ENCODE data around the gene PSKH1. TPM values are rescaled to one million over a fixed set of nuclear protein-coding genes. Genes with fewer than 3 reads are reported as not detected.
A peak's percentile ranks its signal among the peaks of the same experiment; 100 is the strongest.

Gene PSKH1
- total and polyA plus RNA-seq, 9 of the 15 experiments (the other 6 are each of a cell fraction or from before 2014, with no cell fraction given) = 0.96 to 20.9 (median 9.4) TPM

GRCh38 chr16:67959536-67960329, 66.7 kb downstream of the PSKH1 start (continued):
- TF ChIP-seq, protein P1, sequence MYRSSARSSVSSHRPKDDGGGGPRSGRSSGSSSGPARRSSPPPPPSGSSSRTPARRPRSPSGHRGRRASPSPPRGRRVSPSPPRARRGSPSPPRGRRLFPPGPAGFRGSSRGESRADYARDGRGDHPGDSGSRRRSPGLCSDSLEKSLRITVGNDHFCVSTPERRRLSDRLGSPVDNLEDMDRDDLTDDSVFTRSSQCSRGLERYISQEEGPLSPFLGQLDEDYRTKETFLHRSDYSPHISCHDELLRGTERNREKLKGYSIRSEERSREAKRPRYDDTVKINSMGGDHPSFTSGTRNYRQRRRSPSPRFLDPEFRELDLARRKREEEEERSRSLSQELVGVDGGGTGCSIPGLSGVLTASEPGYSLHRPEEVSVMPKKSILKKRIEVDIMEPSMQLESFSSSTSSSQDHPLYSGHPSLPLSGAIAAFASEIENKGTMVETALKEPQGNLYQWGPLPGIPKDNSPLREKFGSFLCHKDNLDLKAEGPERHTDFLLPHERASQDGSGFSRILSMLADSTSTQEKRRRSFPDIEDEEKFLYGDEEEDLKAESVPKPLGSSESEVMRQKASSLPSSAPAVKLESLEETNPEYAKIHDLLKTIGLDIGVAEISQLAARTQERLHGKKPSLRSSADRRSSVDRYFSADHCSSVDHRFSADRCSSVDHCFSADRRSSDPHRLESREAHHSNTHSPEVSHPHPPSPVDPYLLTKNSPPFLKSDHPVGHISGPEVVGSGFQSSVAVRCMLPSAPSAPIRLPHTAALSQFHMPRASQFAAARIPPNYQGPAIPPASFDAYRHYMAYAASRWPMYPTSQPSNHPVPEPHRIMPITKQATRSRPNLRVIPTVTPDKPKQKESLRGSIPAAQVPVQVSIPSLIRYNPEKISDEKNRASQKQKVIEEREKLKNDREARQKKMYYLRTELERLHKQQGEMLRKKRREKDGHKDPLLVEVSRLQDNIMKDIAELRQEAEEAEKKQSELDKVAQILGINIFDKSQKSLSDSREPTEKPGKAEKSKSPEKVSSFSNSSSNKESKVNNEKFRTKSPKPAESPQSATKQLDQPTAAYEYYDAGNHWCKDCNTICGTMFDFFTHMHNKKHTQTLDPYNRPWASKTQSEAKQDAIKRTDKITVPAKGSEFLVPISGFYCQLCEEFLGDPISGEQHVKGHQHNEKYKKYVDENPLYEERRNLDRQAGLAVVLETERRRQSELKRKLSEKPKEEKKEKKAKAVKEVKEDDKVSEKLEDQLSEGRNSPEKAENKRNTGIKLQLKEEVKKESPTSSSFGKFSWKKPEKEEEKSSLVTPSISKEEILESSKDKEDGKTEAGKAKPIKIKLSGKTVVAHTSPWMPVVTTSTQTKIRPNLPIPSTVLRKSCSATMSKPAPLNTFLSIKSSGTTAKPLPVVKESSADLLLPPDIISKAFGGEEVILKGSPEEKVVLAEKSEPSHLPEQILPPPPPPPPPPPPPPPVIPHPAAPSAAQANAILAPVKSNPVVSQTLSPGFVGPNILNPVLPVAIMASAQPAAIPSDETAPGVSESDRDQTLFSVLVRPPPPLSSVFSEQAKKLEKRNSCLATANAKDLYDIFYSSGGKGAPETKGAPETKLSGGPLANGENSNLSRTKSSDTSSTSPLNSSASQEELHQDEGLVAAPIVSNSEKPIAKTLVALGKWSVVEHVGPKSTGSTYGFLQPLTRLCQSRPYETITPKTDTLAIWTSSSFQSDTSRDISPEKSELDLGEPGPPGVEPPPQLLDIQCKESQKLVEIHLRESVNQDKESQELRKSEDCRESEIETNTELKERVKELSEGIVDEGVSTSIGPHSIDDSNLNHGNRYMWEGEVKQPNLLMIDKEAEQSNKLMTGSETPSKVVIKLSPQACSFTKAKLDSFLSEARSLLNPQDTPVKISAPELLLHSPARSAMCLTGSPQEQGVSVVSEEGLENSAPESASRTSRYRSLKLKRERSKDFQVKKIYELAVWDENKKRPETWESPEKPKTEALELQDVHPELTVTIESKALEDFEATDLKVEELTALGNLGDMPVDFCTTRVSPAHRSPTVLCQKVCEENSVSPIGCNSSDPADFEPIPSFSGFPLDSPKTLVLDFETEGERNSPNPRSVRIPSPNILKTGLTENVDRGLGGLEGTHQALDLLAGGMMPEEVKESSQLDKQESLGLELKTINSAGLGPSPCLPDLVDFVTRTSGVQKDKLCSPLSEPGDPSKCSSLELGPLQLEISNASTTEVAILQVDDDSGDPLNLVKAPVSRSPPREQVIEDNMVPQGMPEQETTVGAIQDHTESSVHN (IDR thresholded peaks at IDR 0.05; ENCODE audit: borderline replicate concordance in 1 of 2, low read depth in 1 of 2) = no peak
- TF ChIP-seq NFE2 (IDR thresholded peaks at IDR 0.05; ENCODE audit: low read depth) = 0 out of 2 replicates have a peak, but pooled peaks have one; percentile 21
- TF ChIP-seq U2AF2 (optimal IDR thresholded peaks at IDR 0.05; ENCODE audit: low read depth, low read length) = no peak
